ENCODE results near the gene NYNRIN.

The NYNRIN gene

GRCh38 chr14:24426150-24426911, 27.5 kb downstream of the NYNRIN start:
- in situ Hi-C loops (cut with HindIII; ENCODE audit: low pct_ligation_motif_present, low pct_unique_long_range_greater_than_20kb, low sequenced_read_pairs): no loop called here

GRCh38 chr14:24426912-24427536, 28.2 kb downstream of the NYNRIN start:
- DNase-seq: no peak
- in situ Hi-C loops (cut with HindIII; ENCODE audit: low pct_ligation_motif_present, low pct_unique_long_range_greater_than_20kb, low sequenced_read_pairs): no loop called here

More at GRCh38 chr14:24426150-24426911, 27.5 kb downstream of the NYNRIN start:
- DNase-seq: no peak

GRCh38 chr14:24427537-24428508, 29.0 kb downstream of the NYNRIN start:
- DNase-seq: no peak
- in situ Hi-C loops (cut with HindIII; ENCODE audit: low pct_ligation_motif_present, low pct_unique_long_range_greater_than_20kb, low sequenced_read_pairs): no loop called here

DNA sequence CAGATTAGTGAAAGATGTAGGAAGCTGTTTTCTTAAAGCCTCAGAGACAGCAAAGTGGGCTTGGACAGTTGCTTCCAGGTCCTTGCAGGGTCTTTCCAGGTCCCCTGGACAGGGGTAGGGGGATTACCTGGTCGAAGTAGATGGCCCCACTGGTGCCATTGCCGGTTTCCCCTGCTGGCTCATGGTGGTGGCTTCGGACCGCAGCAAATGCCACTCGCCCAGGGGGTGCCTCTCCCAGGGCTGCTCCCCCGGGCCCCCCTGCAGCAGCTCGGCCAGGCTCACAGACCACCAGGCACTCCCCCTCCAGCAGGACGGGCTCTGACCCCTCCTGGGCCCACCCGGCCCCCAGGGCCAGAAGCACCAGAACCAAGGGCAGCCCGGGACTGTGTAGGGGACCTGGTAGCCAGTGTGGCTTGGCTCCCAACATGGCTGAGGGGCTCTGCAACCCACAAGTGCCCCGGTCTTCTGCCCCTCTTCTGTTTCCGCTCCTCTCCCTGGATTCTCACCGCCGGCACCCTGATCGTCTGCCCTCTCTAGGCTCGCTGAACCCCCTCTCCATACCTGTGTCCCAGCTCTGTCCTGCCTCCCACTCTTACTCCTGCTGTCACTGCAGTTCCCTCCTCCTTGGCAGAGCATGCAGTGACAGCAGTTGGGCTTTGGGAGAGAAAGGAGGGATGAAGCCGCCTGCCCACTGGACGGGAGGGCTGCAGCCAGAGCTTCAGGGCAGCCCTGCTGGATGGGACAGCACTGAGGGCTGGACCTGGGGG, 30.0 kb downstream of the NYNRIN start:
- in situ Hi-C loops (cut with HindIII; ENCODE audit: low pct_ligation_motif_present, low pct_unique_long_range_greater_than_20kb, low sequenced_read_pairs): no loop called here
- no peak for DNase-seq

GRCh38 chr14:24429395-24430142, 30.8 kb downstream of the NYNRIN start, which contains the start of the genes CBLN3 and KHNYN:
CBLN3 (minus strand) TSS chr14:24429668; CDS start chr14:24429054, 614 bp downstream.
KHNYN (plus strand) TSS chr14:24429954; CDS start chr14:24430731, 777 bp downstream.
- peak; percentile 86 for DNase-seq
- in situ Hi-C loops (cut with HindIII; ENCODE audit: low pct_ligation_motif_present, low pct_unique_long_range_greater_than_20kb, low sequenced_read_pairs): no loop called here

DNA sequence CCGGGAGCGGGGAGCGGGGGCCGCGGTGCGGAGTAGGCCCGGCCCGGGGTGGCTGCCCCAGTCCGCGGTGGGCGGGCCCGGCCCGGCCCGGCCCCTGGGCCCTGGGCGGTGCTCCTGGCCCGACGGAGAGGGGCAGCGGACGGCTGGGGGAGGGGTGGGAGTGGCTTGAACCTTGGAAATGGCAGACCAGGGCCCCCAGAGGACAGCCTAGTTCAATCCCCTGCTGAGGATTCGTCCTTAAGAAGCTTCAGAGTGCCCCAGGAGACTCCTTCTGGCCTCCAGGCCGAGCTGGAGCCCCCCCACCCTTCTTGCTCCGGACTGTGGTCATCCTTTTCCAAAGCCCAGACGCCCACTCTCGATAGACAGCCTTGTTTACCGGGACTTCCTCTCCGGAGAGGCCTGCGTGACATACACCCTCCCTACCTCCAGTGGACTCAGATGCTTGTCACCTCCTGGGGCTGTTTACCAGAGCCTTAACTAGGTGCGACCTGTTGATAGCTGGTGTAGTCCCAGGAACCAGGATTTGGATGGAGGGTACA, 31.4 kb downstream of the NYNRIN start:
- in situ Hi-C loops (cut with HindIII; ENCODE audit: low pct_ligation_motif_present, low pct_unique_long_range_greater_than_20kb, low sequenced_read_pairs): no loop called here

GRCh38 chr14:24430682-24431568, 32.1 kb downstream of the NYNRIN start:
- DNase-seq: no peak
- in situ Hi-C loops (cut with HindIII; ENCODE audit: low pct_ligation_motif_present, low pct_unique_long_range_greater_than_20kb, low sequenced_read_pairs): no loop called here

More for the DNA sequence above, 31.4 kb downstream of the NYNRIN start:
- DNase-seq: peak; percentile 64

DNA sequence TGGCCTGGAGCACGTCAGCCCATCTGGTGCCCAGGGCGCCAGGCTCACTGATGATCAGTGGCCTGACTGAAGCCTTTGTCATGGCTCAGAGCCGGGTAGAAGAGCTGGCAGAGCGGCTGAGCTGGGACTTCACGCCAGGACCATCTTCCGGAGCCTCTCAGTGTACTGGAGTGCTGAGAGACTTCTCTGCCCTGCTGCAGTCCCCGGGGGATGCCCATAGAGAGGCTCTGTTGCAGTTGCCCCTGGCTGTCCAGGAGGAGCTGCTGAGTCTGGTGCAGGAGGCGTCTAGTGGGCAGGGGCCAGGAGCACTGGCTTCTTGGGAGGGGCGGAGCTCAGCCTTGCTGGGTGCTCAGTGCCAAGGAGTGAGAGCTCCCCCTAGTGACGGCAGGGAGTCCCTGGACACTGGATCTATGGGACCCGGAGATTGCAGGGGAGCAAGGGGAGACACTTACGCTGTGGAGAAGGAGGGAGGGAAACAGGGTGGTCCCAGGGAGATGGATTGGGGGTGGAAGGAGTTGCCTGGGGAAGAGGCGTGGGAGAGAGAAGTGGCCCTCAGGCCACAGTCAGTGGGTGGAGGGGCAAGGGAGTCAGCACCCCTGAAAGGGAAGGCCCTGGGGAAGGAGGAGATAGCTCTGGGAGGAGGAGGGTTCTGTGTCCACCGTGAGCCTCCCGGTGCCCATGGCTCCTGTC, 32.9 kb downstream of the NYNRIN start:
- peak; percentile 85 for DNase-seq
- in situ Hi-C loops (cut with HindIII; ENCODE audit: low pct_ligation_motif_present, low pct_unique_long_range_greater_than_20kb, low sequenced_read_pairs): no loop called here

- in situ Hi-C loops (cut with HindIII; ENCODE audit: low pct_ligation_motif_present, low pct_unique_long_range_greater_than_20kb, low sequenced_read_pairs): no loop called here
- no peak for DNase-seq
Observed at GRCh38 chr14:24432259-24433131, 33.7 kb downstream of the NYNRIN start.

- in situ Hi-C loops (cut with HindIII; ENCODE audit: low pct_ligation_motif_present, low pct_unique_long_range_greater_than_20kb, low sequenced_read_pairs): no loop called here
- no peak for DNase-seq
Observed at GRCh38 chr14:24434036-24434435, 35.2 kb downstream of the NYNRIN start.

GRCh38 chr14:24434676-24435075, 35.9 kb downstream of the NYNRIN start:
- in situ Hi-C loops (cut with HindIII; ENCODE audit: low pct_ligation_motif_present, low pct_unique_long_range_greater_than_20kb, low sequenced_read_pairs): no loop called here

DNA sequence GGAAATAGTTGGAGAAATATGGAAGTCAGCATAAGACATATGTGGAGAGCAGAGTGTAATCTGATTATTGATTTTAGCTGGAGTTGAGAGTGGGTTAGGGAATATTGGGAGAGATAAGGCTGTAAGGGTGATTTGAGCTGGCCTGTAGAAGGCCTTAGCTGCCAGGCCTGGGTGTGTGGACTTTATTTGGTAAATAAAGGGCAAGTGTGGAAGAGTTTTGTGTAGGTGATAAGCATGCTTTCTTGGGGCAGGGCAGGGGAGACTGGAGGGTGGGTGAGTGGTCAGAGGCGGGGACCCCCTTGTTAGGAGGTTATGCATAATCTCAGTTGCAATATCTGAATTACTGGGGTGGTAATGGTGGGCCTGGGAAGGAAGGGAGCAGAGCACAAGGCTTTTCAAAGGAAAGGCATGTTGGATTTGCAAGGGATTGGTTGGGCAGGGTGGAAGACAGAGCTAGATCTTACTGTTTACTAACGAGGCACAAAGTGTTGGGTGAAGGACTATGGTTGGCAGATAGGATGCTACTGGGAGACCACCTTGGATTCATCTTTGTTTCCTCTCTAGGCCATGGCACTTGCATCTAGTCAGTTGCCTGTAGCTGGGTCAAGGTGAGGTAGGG, 36.5 kb downstream of the NYNRIN start:
- DNase-seq: no peak
- in situ Hi-C loops (cut with HindIII; ENCODE audit: low pct_ligation_motif_present, low pct_unique_long_range_greater_than_20kb, low sequenced_read_pairs): no loop called here

More at GRCh38 chr14:24434676-24435075, 35.9 kb downstream of the NYNRIN start:
- DNase-seq: no peak

DNA sequence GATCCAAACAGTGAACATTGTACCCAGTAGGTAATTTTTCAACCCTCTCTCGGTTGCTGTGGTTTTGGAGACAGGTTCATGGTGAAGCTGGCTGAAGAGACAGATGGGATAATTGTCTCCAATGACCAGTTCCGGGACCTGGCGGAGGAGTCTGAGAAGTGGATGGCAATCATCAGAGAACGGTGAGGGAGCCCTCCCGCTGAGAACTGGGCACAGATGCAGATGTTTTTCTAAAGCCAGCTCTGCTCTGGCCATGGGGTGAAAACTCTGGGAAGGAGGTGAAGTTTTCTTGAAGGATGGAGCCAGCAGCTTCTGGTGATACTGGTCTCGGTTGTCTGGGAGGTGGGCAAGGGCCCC, 37.2 kb downstream of the NYNRIN start:
- no peak for DNase-seq
- in situ Hi-C loops (cut with HindIII; ENCODE audit: low pct_ligation_motif_present, low pct_unique_long_range_greater_than_20kb, low sequenced_read_pairs): no loop called here

- in situ Hi-C loops (cut with HindIII; ENCODE audit: low pct_ligation_motif_present, low pct_unique_long_range_greater_than_20kb, low sequenced_read_pairs): no loop called here
- DNase-seq: peak; percentile 60
Observed at GRCh38 chr14:24436355-24437019, 37.7 kb downstream of the NYNRIN start.
